GM21367 (cell line): Measurements from ENCODE around the gene PRKCE.

Source experiments
- ATAC-seq: cut with Tn5 transposase; IDR thresholded peaks from one replicate; pipeline ENCODE4 v1.9.1; 2021; ENCODE audit not compliant: unreplicated experiment

PRKCE gene

DNA sequence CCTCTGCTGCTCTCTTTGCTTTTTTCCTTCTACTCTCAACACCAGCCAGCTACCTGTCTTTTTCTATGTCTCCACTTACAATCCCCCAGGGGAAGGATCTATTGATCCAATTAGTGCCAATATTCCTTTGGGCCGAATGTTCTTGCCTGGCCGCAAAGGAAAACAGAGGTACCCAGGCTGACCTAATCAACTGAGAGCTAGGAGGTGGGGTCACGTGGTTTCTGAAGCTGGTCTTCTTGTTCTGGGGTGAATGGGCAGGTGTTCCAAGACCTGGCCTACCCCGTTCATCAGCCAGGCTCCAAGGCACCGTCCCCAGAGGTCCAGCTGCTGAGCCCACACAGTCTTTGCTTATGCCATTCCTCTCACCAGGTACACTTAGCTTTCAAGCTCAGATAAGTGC, 580.2 kb downstream of the PRKCE start:
- ATAC-seq: no peak

DNA sequence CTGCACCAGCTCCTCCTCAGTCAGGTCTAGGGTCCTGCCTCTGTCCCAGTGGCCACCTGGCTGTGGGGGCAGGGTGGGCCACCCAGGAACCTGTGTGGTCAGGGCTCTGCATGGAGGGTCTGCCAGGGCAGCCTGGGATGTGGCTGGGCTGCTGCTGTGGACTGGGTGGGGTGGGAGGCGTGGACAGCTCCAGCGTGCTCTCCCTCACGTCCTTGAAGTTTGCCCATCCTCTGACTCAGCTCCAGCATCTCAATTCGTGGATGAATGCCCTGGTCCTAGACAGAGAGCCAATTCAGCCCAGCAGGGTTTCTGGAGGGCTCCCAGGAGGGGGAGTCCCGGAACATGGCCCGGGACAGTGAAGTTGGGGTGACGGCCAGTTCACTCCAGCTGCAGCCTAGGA, 581.4 kb downstream of the PRKCE start:
- ATAC-seq: no peak

DNA sequence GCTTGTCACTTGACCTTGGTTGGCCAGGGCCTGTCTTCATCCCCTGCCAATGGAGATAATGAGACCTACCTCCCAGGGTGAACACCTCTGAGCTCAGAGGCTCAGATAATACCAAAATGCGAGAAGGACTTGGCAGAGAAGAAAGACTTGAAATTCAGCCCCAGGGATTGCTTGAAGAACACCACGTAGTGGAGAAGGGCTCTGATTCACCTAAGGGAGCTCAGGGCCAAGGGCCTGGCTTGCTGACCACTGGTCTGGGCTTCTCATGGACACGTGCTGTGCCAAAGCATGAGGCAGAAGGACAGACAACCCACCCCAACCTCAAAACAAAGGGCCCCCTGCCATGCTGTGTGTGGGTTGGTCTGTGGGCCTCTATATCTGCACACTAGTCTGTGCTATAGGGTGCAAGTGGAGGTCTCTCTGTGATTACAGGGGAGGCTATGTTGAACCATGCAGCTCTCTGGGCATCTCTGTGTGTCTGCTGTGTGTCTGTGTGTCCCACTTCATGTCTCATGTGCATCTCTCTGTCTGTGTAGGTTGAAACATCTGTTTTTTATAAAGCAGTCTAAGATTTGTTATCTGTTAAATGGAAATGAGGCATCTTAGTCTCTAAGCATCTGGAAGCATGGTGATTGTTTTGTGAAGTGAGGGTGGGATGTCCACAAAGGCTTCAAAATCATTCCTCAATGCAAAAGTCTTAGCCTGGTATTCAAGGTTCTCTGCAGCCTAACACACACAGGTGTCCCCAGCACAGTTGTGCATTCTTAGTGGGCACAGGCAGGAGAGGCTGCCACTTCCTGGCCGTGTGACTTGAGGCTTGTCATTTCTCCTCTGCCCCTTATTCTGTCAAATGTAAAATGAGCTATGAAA, 584.8 kb downstream of the PRKCE start:
- ATAC-seq: no peak

DNA sequence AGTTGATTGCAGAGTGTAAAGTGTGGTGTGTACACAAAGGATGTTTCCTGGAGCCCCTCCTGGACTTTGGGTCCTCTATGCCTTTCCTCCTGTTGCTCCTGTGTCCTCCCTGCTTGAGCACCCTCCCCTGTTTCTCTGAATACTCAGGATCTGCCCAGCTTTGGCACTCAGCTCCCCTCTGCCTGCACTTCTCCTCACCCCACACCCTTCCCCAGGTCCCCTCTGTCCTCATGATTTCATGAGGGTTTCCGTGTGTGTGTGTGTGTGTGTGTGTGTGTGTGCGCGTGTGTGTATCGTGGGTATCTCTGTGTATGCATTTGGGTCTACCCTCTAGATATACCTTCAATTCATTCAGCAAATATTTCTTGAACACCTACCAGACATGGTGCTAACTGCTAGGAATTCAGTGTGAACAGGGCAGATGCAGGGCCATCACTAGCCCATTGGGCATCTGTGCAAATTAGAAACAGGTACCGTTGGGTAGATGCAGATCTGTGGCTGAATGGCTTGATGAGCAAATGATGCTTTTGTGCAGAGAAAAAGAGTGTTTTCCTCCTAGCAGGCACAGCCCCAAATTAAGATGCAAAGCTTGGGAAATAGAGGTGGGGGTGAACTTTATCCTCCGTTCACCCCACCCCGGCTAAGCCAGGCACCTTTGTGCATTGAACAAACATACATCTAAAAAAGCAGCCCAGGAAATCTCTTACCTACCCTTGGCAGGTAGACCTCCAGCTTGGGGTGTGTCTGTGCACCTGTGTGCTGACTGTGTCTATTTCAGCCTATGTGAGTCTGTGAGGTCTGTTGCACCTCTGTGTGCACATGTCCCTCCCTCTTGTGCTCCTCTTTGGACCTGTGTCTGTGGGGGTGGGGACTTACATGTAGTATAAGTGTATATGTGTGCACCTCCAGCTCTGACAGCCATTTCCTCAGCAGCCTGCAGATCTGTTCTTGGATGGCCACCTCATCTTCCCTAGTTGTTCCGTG, 585.7 kb downstream of the PRKCE start:
- no peak for ATAC-seq
